Hepatocyte (in vitro differentiated cells): ENCODE data around the gene CELF5.

Source experiments
- EZH2 ChIP-seq: fragments of 200-600 bp; sonication (generic); IDR thresholded peaks from 2 replicates; pipeline ENCODE4 v1.6.1; 2016; ENCODE audit warnings: antibody characterized with exemption, mild to moderate bottlenecking, borderline replicate concordance
- EZH2phosphoT487 ChIP-seq: fragments of 200-600 bp; sonication (generic); IDR thresholded peaks from one replicate; pipeline ENCODE4 v1.6.1; 2018; ENCODE audit warnings: antibody characterized with exemption, mild to moderate bottlenecking, low read depth, moderate library complexity; ENCODE audit not compliant: unreplicated experiment, severe bottlenecking
- TF ChIP-seq, protein P1 (sequence below): fragments of 200-600 bp; sonication (generic); IDR thresholded peaks from 2 replicates; pipeline ENCODE4 v1.5.1; 2016; ENCODE audit warnings: antibody characterized with exemption, mild to moderate bottlenecking; ENCODE audit not compliant: poor library complexity

DNA sequence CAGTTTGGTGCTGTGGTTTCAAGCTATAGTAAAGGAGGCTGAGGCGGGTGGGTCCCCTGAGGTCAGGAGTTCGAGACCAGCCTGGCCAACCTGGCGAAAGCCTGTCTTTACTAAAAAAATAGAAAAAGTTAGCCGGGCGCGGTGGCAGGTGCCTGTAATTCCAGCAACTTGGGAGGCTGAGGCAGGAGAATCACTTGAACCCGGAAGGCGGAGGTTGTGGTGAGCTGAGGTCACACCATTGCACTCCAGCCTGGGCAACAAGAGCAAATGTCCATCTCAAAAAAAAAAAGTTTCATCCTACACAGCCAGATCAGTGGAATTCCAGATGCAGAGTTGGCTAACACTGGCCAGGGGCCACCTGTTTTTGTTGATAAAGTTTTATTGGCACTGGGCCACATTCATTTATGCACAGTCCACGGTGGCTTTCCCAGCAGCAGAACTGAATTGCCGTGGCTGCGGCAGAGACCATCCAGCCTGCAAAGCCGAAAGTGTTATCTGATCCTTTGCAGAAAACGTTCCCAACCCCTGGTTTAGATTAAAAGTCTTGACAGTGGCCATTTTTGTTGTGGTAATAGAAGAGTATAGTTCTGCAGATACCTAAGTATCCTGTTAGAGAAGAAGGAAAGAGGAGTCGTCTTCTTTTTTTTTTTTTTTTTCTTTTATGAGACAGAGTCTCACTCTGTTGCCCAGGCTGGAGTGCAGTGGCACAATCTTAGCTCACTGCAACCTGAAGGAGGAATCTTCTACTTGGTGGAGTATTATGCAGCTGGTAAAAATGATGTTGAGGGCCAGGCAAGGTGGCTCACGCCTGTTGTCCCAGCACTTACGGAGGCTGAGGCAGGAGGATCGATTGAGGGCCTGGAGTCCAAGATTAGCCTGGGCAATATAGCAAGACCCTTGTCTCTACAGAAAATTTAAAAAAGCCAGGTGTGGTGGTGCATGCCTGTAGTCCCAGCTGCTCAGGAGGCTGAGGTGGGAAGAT is 30.1 kb upstream of the CELF5 start:
- TF ChIP-seq, protein P1, sequence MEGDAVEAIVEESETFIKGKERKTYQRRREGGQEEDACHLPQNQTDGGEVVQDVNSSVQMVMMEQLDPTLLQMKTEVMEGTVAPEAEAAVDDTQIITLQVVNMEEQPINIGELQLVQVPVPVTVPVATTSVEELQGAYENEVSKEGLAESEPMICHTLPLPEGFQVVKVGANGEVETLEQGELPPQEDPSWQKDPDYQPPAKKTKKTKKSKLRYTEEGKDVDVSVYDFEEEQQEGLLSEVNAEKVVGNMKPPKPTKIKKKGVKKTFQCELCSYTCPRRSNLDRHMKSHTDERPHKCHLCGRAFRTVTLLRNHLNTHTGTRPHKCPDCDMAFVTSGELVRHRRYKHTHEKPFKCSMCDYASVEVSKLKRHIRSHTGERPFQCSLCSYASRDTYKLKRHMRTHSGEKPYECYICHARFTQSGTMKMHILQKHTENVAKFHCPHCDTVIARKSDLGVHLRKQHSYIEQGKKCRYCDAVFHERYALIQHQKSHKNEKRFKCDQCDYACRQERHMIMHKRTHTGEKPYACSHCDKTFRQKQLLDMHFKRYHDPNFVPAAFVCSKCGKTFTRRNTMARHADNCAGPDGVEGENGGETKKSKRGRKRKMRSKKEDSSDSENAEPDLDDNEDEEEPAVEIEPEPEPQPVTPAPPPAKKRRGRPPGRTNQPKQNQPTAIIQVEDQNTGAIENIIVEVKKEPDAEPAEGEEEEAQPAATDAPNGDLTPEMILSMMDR, result no peak
- TF ChIP-seq EZH2 (no peak), EZH2phosphoT487 (no peak)
